ENCODE data around the gene STX8.

STX8 gene

DNA sequence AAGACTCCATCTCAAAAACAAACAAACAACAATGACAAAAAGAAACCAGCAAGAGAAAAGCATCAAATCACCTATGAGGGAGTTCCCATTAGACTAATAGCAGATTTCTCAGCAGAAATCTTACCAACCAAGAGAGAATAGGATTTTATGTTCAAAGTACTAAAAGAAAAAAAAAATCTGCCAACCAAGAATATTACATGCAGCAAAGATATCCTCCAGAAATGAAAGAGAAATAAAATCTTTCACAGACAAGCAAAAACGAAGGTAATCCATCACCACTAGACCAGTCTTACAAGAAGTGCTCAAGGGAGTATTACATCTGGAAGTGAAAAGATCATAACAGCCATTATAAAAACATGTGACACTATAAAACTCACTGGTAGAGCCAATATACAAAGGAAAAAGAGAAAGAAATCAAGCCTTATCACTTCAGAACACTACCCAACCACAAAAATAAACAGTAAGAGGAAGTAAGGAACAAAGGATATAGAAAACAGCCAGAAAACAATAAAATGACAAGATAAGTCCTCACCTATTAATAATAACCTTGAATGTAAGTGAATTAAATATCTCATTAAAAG is 66.3 kb downstream of the STX8 start:
- TF ChIP-seq ZFP30 (CRISPR knock-in tag; IDR thresholded peaks at IDR 0.05) (no peak), SNAI2 (CRISPR knock-in tag; IDR thresholded peaks at IDR 0.05) (no peak), ZFP3 (CRISPR knock-in tag; IDR thresholded peaks at IDR 0.05) (no peak), ZNF8 (CRISPR knock-in tag; IDR thresholded peaks at IDR 0.05) (no peak), ARNTL (CRISPR knock-in tag; IDR thresholded peaks at IDR 0.05; ENCODE audit: borderline replicate concordance, low read depth) (no peak), OSR1 (CRISPR knock-in tag; IDR thresholded peaks at IDR 0.05) (no peak)
- ATAC-seq = no peak

DNA sequence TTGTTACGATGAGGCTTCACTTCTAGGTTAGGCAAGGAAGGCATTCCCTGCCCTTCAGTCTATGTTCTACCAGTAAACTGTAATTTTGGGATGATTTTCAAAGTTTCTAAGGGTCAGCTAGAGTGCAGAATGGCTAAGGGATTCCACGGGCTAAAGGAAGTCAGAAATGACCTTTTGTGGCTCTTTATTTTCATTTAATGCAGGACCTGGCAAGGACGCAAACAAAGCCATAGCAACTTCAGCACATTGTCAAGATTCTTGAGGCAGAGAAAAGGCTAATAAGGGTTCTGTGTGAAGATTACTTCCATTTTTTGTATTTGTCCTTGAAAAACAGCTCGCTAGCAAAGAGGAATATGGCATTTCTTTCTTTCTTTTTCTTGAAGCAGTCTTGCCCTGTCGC is 76.6 kb downstream of the STX8 start:
- TF ChIP-seq ZFP3 (CRISPR knock-in tag; IDR thresholded peaks at IDR 0.05) (no peak), ZNF8 (CRISPR knock-in tag; IDR thresholded peaks at IDR 0.05) (no peak), OSR1 (CRISPR knock-in tag; IDR thresholded peaks at IDR 0.05) (no peak), GLIS3 (CRISPR knock-in tag; IDR thresholded peaks at IDR 0.05) (no peak), TCF4 (CRISPR knock-in tag; IDR thresholded peaks at IDR 0.05; ENCODE audit: borderline replicate concordance) (no peak)
- no peak for ATAC-seq

DNA sequence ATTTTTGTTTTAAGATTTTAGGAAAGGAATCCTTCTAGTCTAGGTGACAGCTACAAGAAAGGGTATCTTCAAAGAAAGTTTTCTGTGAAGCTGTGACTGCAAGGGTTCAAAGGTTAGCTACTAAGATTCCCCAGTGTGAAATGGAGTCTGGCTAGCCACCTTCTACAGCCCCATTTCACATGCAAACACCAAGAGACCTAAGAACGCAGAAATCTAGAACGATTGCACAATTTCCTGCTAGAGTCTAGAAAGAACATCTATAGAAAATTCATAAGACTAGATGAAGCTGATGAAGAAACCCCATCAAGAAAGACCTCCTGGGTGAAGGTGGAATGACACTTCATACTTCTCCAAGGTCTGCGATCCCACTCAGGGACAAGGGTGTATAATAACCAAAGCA is 77.1 kb downstream of the STX8 start:
- ATAC-seq = no peak
- TF ChIP-seq, protein P1, sequence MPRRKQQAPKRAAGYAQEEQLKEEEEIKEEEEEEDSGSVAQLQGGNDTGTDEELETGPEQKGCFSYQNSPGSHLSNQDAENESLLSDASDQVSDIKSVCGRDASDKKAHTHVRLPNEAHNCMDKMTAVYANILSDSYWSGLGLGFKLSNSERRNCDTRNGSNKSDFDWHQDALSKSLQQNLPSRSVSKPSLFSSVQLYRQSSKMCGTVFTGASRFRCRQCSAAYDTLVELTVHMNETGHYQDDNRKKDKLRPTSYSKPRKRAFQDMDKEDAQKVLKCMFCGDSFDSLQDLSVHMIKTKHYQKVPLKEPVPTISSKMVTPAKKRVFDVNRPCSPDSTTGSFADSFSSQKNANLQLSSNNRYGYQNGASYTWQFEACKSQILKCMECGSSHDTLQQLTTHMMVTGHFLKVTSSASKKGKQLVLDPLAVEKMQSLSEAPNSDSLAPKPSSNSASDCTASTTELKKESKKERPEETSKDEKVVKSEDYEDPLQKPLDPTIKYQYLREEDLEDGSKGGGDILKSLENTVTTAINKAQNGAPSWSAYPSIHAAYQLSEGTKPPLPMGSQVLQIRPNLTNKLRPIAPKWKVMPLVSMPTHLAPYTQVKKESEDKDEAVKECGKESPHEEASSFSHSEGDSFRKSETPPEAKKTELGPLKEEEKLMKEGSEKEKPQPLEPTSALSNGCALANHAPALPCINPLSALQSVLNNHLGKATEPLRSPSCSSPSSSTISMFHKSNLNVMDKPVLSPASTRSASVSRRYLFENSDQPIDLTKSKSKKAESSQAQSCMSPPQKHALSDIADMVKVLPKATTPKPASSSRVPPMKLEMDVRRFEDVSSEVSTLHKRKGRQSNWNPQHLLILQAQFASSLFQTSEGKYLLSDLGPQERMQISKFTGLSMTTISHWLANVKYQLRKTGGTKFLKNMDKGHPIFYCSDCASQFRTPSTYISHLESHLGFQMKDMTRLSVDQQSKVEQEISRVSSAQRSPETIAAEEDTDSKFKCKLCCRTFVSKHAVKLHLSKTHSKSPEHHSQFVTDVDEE (CRISPR knock-in tag; IDR thresholded peaks at IDR 0.05) = no peak
- TF ChIP-seq ZC3H10 (CRISPR knock-in tag; IDR thresholded peaks at IDR 0.05) = no peak
- TF ChIP-seq GLIS3 (CRISPR knock-in tag; IDR thresholded peaks at IDR 0.05) = no peak
- no peak for TF ChIP-seq ZNF70 (CRISPR knock-in tag; IDR thresholded peaks at IDR 0.05)

DNA sequence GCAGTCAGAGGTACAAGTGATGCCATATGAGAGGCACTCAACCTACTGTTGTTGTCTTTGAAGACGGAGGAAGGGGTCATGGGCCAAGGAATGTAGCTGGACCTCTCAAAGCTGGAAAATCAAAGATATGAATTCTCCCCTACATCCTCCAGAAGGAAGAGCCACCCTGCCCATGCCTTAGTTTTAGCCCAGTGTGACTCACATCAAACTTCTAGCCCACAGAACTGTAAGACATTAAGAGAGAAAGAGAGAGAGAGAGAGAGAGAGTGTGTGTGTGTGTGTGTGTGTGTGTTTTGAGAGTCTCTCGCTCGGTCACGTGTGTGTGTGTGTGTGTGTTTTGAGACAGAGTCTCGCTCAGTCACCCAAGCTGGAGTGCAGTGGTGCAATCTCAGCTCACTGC is 87.1 kb downstream of the STX8 start:
- ATAC-seq = no peak

DNA sequence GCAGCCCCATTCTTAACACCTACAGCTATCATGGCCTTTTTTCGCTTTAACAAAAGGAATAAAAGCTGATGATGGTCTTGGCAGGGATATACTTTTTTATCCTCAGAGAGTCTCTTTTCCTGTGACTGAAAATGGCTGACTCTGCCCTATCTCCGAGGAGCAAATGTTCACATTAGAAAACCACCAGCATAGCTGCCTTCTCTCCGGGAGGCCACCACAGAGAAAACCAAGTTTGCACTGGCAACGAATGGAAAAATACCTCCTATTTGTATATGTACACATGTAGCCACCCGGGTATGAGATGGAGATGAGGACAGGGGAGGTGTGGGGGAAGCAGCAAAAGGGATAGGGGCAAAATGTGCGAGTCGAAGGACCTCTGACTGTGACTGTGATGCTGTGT is 88.2 kb downstream of the STX8 start:
- TF ChIP-seq, protein P1 (CRISPR knock-in tag; IDR thresholded peaks at IDR 0.05) = no peak
- TF ChIP-seq ARNTL (CRISPR knock-in tag; IDR thresholded peaks at IDR 0.05; ENCODE audit: borderline replicate concordance, low read depth) (no peak), GLIS3 (CRISPR knock-in tag; IDR thresholded peaks at IDR 0.05) (no peak), TOX (CRISPR knock-in tag; IDR thresholded peaks at IDR 0.05; ENCODE audit: borderline replicate concordance) (no peak), ZFP3 (CRISPR knock-in tag; IDR thresholded peaks at IDR 0.05) (no peak), RARB (CRISPR knock-in tag; IDR thresholded peaks at IDR 0.05) (no peak), ZNF565 (CRISPR knock-in tag; conservative IDR thresholded peaks at IDR 0.05; ENCODE audit: low read depth) (no peak), TCF4 (CRISPR knock-in tag; IDR thresholded peaks at IDR 0.05; ENCODE audit: borderline replicate concordance) (no peak), ZFP30 (CRISPR knock-in tag; IDR thresholded peaks at IDR 0.05) (no peak), ZNF70 (CRISPR knock-in tag; IDR thresholded peaks at IDR 0.05) (no peak), ISL1 (CRISPR knock-in tag; IDR thresholded peaks at IDR 0.05) (no peak), CSDC2 (CRISPR knock-in tag; IDR thresholded peaks at IDR 0.05) (no peak), BACH2 (CRISPR knock-in tag; IDR thresholded peaks at IDR 0.05; ENCODE audit: borderline replicate concordance) (no peak)
- TF ChIP-seq, protein P2, sequence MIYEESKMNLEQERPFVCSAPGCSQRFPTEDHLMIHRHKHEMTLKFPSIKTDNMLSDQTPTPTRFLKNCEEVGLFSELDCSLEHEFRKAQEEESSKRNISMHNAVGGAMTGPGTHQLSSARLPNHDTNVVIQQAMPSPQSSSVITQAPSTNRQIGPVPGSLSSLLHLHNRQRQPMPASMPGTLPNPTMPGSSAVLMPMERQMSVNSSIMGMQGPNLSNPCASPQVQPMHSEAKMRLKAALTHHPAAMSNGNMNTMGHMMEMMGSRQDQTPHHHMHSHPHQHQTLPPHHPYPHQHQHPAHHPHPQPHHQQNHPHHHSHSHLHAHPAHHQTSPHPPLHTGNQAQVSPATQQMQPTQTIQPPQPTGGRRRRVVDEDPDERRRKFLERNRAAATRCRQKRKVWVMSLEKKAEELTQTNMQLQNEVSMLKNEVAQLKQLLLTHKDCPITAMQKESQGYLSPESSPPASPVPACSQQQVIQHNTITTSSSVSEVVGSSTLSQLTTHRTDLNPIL (CRISPR knock-in tag; IDR thresholded peaks at IDR 0.05; ENCODE audit: low read depth) = no peak
- TF ChIP-seq, protein P3, sequence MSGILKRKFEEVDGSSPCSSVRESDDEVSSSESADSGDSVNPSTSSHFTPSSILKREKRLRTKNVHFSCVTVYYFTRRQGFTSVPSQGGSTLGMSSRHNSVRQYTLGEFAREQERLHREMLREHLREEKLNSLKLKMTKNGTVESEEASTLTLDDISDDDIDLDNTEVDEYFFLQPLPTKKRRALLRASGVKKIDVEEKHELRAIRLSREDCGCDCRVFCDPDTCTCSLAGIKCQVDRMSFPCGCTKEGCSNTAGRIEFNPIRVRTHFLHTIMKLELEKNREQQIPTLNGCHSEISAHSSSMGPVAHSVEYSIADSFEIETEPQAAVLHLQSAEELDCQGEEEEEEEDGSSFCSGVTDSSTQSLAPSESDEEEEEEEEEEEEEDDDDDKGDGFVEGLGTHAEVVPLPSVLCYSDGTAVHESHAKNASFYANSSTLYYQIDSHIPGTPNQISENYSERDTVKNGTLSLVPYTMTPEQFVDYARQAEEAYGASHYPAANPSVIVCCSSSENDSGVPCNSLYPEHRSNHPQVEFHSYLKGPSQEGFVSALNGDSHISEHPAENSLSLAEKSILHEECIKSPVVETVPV (CRISPR knock-in tag; IDR thresholded peaks at IDR 0.05) = no peak

More for the DNA sequence above, 87.1 kb downstream of the STX8 start:
- TF ChIP-seq ZFP3 (CRISPR knock-in tag; IDR thresholded peaks at IDR 0.05) (no peak), ARNTL (CRISPR knock-in tag; IDR thresholded peaks at IDR 0.05; ENCODE audit: borderline replicate concordance, low read depth) (no peak), ZNF70 (CRISPR knock-in tag; IDR thresholded peaks at IDR 0.05) (no peak), CSDC2 (CRISPR knock-in tag; IDR thresholded peaks at IDR 0.05) (no peak)

More for the DNA sequence above, 88.2 kb downstream of the STX8 start:
- no peak for ATAC-seq
